H1 (cell line): ENCODE data around the gene NANOS3. TPM values are rescaled to one million over a fixed set of nuclear protein-coding genes. Genes with fewer than 3 reads are reported as not detected.

ENCODE experiments used
- CTCF ChIA-PET: fragments of 300-600 bp; sonication (Branson Sonifier 250); formaldehyde crosslinking; loops from one replicate; lab custom pipeline; 2021; ENCODE audit not compliant: partially characterized antibody; lab: Charles Lee
- POLR2A ChIA-PET: fragments of 300-600 bp; sonication (Branson Sonifier 250); formaldehyde crosslinking; loops from one replicate; lab custom pipeline; 2021; ENCODE audit warnings: inconsistent platforms; ENCODE audit not compliant: partially characterized antibody; lab: Charles Lee
- DNase-seq, 2 experiments: peaks; one replicate each; pipeline versions ENCODE4 v3.0.0 to v3.0.0-alpha.2; 2010 to 2022; ENCODE audit warnings: low spot score in 2 of 2, low read depth in 1 of 2, mixed read lengths in 1 of 2
- FAIRE-seq: peaks from 2 replicates; lab custom pipeline; 2011; peaks lifted over from hg19 to GRCh38; lab: Jason Lieb, UNC
- H2AFZ ChIP-seq: 2 replicates; pipeline ENCODE4 v1.8.1; 2012; ENCODE audit warnings: low read length, inconsistent platforms
- H2AK5ac ChIP-seq: 2 replicates; pipeline ENCODE4 v1.6.1; 2013; ENCODE audit warnings: low read depth, low read length
- H2BK120ac ChIP-seq: replicated peaks from 2 replicates; pipeline ENCODE3; 2013; ENCODE audit warnings: low read depth, low read length, inconsistent platforms
- H2BK12ac ChIP-seq: 2 replicates; pipeline ENCODE4 v1.6.1; 2013; ENCODE audit warnings: low read depth, low read length
- H2BK15ac ChIP-seq: 2 replicates; pipeline ENCODE4 v1.6.1; 2013; ENCODE audit warnings: low read length
- H2BK20ac ChIP-seq: 2 replicates; pipeline ENCODE4 v1.6.1; 2013; ENCODE audit warnings: low read length
- H2BK5ac ChIP-seq: 2 replicates; pipeline ENCODE4 v1.6.1; 2013; ENCODE audit warnings: low read depth, low read length
- H3K14ac ChIP-seq: 2 replicates; pipeline ENCODE4 v1.6.1; 2013; ENCODE audit warnings: inconsistent platforms; ENCODE audit not compliant: insufficient read length
- H3K18ac ChIP-seq: 2 replicates; pipeline ENCODE4 v1.6.1; 2013; ENCODE audit warnings: low read length; ENCODE audit errors: extremely low read depth
- H3K23ac ChIP-seq: 2 replicates; pipeline ENCODE4 v1.6.1; 2013; ENCODE audit warnings: inconsistent platforms; ENCODE audit not compliant: insufficient read length
- H3K23me2 ChIP-seq: 2 replicates; pipeline ENCODE4 v1.6.1; 2013; ENCODE audit warnings: low read depth, low read length
- H3K27ac ChIP-seq: 2 replicates; pipeline ENCODE4 v1.6.1; 2011; ENCODE audit warnings: low read depth, low read length, inconsistent platforms
- H3K27me3 ChIP-seq, 4 experiments: replicated peaks in 1 of 4; 1 replicate in 1 of 4; 2 replicates in 3 of 4; pipeline versions ENCODE4 v1.6.1 to v1.8.1; 2011 to 2013; ENCODE audit warnings: low read length in 3 of 4, mild to moderate bottlenecking in 3 of 4, inconsistent platforms in 2 of 4, mixed read lengths in 2 of 4, moderate library complexity in 1 of 4; ENCODE audit not compliant: control insufficient read depth in 3 of 4, insufficient read depth in 3 of 4; ENCODE audit errors: extremely low read depth in 1 of 4
- H3K36me3 ChIP-seq, 4 experiments: 2 replicates each; pipeline versions ENCODE4 v1.6.1 to v1.8.1; 2011 to 2013; ENCODE audit warnings: mild to moderate bottlenecking in 4 of 4, low read length in 3 of 4, moderate library complexity in 2 of 4, control low read depth in 1 of 4, inconsistent platforms in 1 of 4; ENCODE audit not compliant: insufficient read depth in 4 of 4, control insufficient read depth in 2 of 4
- H3K4ac ChIP-seq: replicated peaks from 2 replicates; pipeline ENCODE3; 2013; ENCODE audit warnings: low read length, low read depth, mixed read lengths, inconsistent platforms; ENCODE audit not compliant: insufficient read length
- H3K4me1 ChIP-seq, 4 experiments: replicated peaks in 1 of 4; 1 replicate in 1 of 4; 2 replicates in 3 of 4; pipeline versions ENCODE4 v1.6.1 to v1.8.1; 2011 to 2013; ENCODE audit warnings: low read length in 3 of 4, inconsistent platforms in 2 of 4, mixed read lengths in 1 of 4; ENCODE audit not compliant: insufficient read depth in 4 of 4, control insufficient read depth in 3 of 4
- H3K4me2 ChIP-seq, 2 experiments: 2 replicates each; pipeline versions ENCODE4 v1.6.1 to v1.8.1; 2011 to 2013; ENCODE audit warnings: low read depth in 2 of 2, low read length in 2 of 2, control low read depth in 1 of 2, inconsistent platforms in 1 of 2, mild to moderate bottlenecking in 1 of 2; ENCODE audit not compliant: insufficient read depth in 1 of 2
- H3K4me3 ChIP-seq, 4 experiments: fragments of 200-600, 300-600 bp in 1 of 4; sonication (generic), shearing (Covaris generic), sonication (Bioruptor Twin) in 1 of 4; 2 replicates each; pipeline versions ENCODE4 v1.5.1 to v1.8.1; 2011 to 2016; ENCODE audit warnings: low read length in 4 of 4, low read depth in 3 of 4, control low read depth in 2 of 4, inconsistent platforms in 2 of 4, mild to moderate bottlenecking in 2 of 4, mixed read lengths in 1 of 4, moderate library complexity in 1 of 4; ENCODE audit not compliant: insufficient read depth in 2 of 4; ENCODE audit errors: extremely low read depth in 1 of 4
- H3K56ac ChIP-seq: replicated peaks from 2 replicates; pipeline ENCODE3; 2013; ENCODE audit warnings: low read depth, mild to moderate bottlenecking, mixed read lengths, low read length, inconsistent platforms; ENCODE audit not compliant: insufficient read length
- H3K79me1 ChIP-seq: 2 replicates; pipeline ENCODE4 v1.6.1; 2013; ENCODE audit warnings: low read depth, low read length, control low read depth
- H3K79me2 ChIP-seq, 2 experiments: 2 replicates each; pipeline versions ENCODE4 v1.6.1 to v1.8.1; 2012 to 2013; ENCODE audit warnings: low read length in 2 of 2, mild to moderate bottlenecking in 2 of 2, inconsistent platforms in 1 of 2; ENCODE audit not compliant: insufficient read depth in 2 of 2, control insufficient read depth in 1 of 2
- H3K9ac ChIP-seq, 4 experiments: replicated peaks in 1 of 4; 1 replicate in 1 of 4; 2 replicates in 3 of 4; pipeline versions ENCODE4 v1.6.1 to v1.8.1; 2011 to 2013; ENCODE audit warnings: low read depth in 3 of 4, low read length in 3 of 4, control low read depth in 2 of 4, mild to moderate bottlenecking in 2 of 4, moderate library complexity in 2 of 4, inconsistent platforms in 1 of 4; ENCODE audit errors: extremely low read depth in 1 of 4
- H3K9me3 ChIP-seq, 2 experiments: 2 replicates each; pipeline versions ENCODE4 v1.6.1 to v1.8.1; 2012 to 2013; ENCODE audit warnings: mild to moderate bottlenecking in 2 of 2, moderate library complexity in 2 of 2, control low read depth in 1 of 2, inconsistent platforms in 1 of 2, low read depth in 1 of 2, low read length in 1 of 2, mixed read lengths in 1 of 2; ENCODE audit not compliant: insufficient read depth in 2 of 2
- H4K20me1 ChIP-seq, 2 experiments: replicated peaks in 1 of 2; 2 replicates each; pipeline versions ENCODE3 to v1.8.1; 2011 to 2013; ENCODE audit warnings: inconsistent platforms in 2 of 2, low read length in 2 of 2, mild to moderate bottlenecking in 1 of 2; ENCODE audit not compliant: insufficient read depth in 2 of 2, control insufficient read depth in 1 of 2
- H4K5ac ChIP-seq: 2 replicates; pipeline ENCODE4 v1.6.1; 2013; ENCODE audit warnings: low read length, low read depth, mixed read lengths, inconsistent platforms; ENCODE audit not compliant: insufficient read length
- H4K8ac ChIP-seq: 2 replicates; pipeline ENCODE4 v1.8.0; 2013; ENCODE audit warnings: mild to moderate bottlenecking, moderate library complexity, low read length, inconsistent platforms; ENCODE audit not compliant: insufficient read depth; ENCODE audit errors: extremely low read depth
- H4K91ac ChIP-seq: replicated peaks from 2 replicates; pipeline ENCODE3; 2013; ENCODE audit warnings: low read length, mixed read lengths, inconsistent platforms; ENCODE audit not compliant: insufficient read length
- E2F6 ChIP-seq: IDR thresholded peaks from 2 replicates; pipeline ENCODE4 v1.6.1; 2012; ENCODE audit warnings: inconsistent platforms
- HDAC2 ChIP-seq, 2 experiments: fragments of 300-600 bp in 1 of 2; sonication (generic) in 1 of 2; IDR thresholded peaks; 2 replicates each; pipeline ENCODE4 v1.6.1; 2011 to 2012; ENCODE audit warnings: low read depth in 2 of 2, low read length in 2 of 2, mild to moderate bottlenecking in 2 of 2, moderate library complexity in 2 of 2, borderline replicate concordance in 1 of 2, inconsistent platforms in 1 of 2
- KDM1A ChIP-seq: fragments of 200-600, 300-600 bp; sonication (generic); IDR thresholded peaks from 2 replicates; pipeline ENCODE4 v1.7.1; 2016; ENCODE audit warnings: mild to moderate bottlenecking, low read length, borderline replicate concordance
- POLR2A ChIP-seq, 2 experiments: IDR thresholded peaks; 1 replicate in 1 of 2; 2 replicates in 1 of 2; pipeline ENCODE4 v1.6.1; 2011; ENCODE audit warnings: low read depth in 2 of 2, low read length in 2 of 2, mild to moderate bottlenecking in 2 of 2; ENCODE audit errors: control extremely low read depth in 1 of 2
- SRF ChIP-seq: IDR thresholded peaks from 2 replicates; pipeline ENCODE4 v1.6.1; 2011; ENCODE audit warnings: mild to moderate bottlenecking, low read depth, low read length, moderate library complexity
- WGBS, 2 experiments: shearing (Covaris generic) in 1 of 2; methylation state at CpG; one replicate each; pipeline versions ENCODE4 v1.1.6 to v1.1.7; 2013 to 2015; ENCODE audit warnings: low lambda C conversion rate in 2 of 2, mixed read lengths in 2 of 2, inconsistent platforms in 1 of 2, low coverage in 1 of 2, missing lambda C conversion rate in 1 of 2; ENCODE audit not compliant: insufficient replicate concordance in 2 of 2, insufficient coverage in 1 of 2, insufficient read length in 1 of 2; ENCODE audit errors: extremely low coverage in 1 of 2, missing lambda C conversion rate in 1 of 2; 5-methylcytosine and 5-hydroxymethylcytosine counted together
- polyA plus RNA-seq, 7 experiments: library from polyadenylated mRNA; depleted of rRNA in 3 of 7; stranded (reverse) in 5 of 7; unstranded in 2 of 7; fragments of >200 nt in 5 of 7; fragments of 200-250 nt in 2 of 7; gene quantifications; 1 replicate in 5 of 7; 2 replicates in 1 of 7; 4 replicates in 1 of 7; pipeline versions ENCODE4 v1.2.1 to v1.2.3, GENCODE V29; 2011 to 2013; ENCODE audit warnings: missing spikeins in 2 of 7, mixed read lengths in 2 of 7
- total RNA-seq: library from RNA; stranded (reverse); fragmentation: NEBNext Ultra II Directional; extraction: Animal tissue kit (Norgen Biotek cat#: 25700); gene quantifications from 2 replicates; pipeline ENCODE4 v1.2.1, GENCODE V29; 2021

The NANOS3 gene
- total and polyA plus RNA-seq, 2 of the 8 experiments (the other 6 are each of a cell fraction or from before 2014, with no cell fraction given), result 0.62 TPM; not detected in 1

GRCh38 chr19:13843104-13843921 lies 33.6 kb upstream of the NANOS3 start:
- no peak overlapping the region for H3K4ac ChIP-seq
- no peaks in the 10 kb centered on the region for H3K79me1 ChIP-seq
- peaks cover 1 to 5% of the 10 kb centered on the region in 2 experiments for H4K20me1 ChIP-seq
- H2BK20ac ChIP-seq, result 0 out of 2 replicates have a peak overlapping the region, but pooled peaks have one; percentile 48
- no peak overlapping the region for H3K27ac ChIP-seq
- H3K79me2 ChIP-seq, result peaks cover 0 to 3% of the 10 kb centered on the region in 2 experiments; a peak in 2 of 4 replicates
- H2AK5ac ChIP-seq, result peak overlapping the region; percentile 86; the same call in 1 of the 2 replicates
- H2AFZ ChIP-seq, result 0 out of 2 replicates have a peak overlapping the region, but pooled peaks have one; percentile 7
- H3K36me3 ChIP-seq, result no peaks in the 10 kb centered on the region
- no peak for FAIRE-seq
- H3K56ac ChIP-seq, result no peak overlapping the region
- no peaks in the 10 kb centered on the region for H3K27me3 ChIP-seq
- peaks cover 18% of the 10 kb centered on the region; the same call in 1 of the 2 replicates for H3K23me2 ChIP-seq
- no peak overlapping the region for H3K23ac ChIP-seq
- H3K4me3 ChIP-seq, result peak overlapping the region in 3 of 4 experiments; percentile 34 to 74 (median 69); a peak in 6 of 8 replicates
- H3K4me1 ChIP-seq, result peaks cover 0 to 44% (median 36%) of the 10 kb centered on the region in 4 experiments; a peak in 6 of 7 replicates
- peak overlapping the region; percentile 71 for H4K5ac ChIP-seq
- peak overlapping the region; percentile 90 for H3K18ac ChIP-seq
- WGBS, 2 experiments, result 42% methylated on average over 18 of the region's 24 CpGs; no CpG with 5 or more reads in 1 of the 2 experiments
- peak in 1 of 2 experiments; percentile 68 for DNase-seq
- H3K14ac ChIP-seq, result no peak overlapping the region
- H4K8ac ChIP-seq, result peak overlapping the region; percentile 87; the same call in 1 of the 2 replicates
- H4K91ac ChIP-seq, result peak overlapping the region; percentile 87
- H3K9me3 ChIP-seq, result no peaks in the 10 kb centered on the region
- H3K9ac ChIP-seq, result 0 out of 7 replicates have a peak overlapping the region, but pooled peaks of 1 of the 4 experiments have one; percentile 6
- peak overlapping the region; percentile 95; the same call in 1 of the 2 replicates for H2BK12ac ChIP-seq
- TF ChIP-seq SRF (no peak), KDM1A (peak; percentile 98), HDAC2 (IDR thresholded peaks at IDR 0.05; ENCODE audit: borderline replicate concordance in 1 of 2, low read depth in 2 of 2, low read length in 2 of 2) (peak in 1 of 2 experiments; percentile 83; a peak in 1 of 4 replicates), E2F6 (0 out of 2 replicates have a peak, but pooled peaks have one; percentile 37), POLR2A (IDR thresholded peaks at IDR 0.05; ENCODE audit: control extremely low read depth in 1 of 2, low read depth in 2 of 2, low read length in 2 of 2) (no peak)
- H2BK15ac ChIP-seq, result peak overlapping the region; percentile 61; the same call in 1 of the 2 replicates
- peak overlapping the region; percentile 81; the same call in 1 of the 2 replicates for H2BK5ac ChIP-seq
- ChIA-PET POLR2A (interaction anchor here (1.0 to 1.1 kb wide), 3 partner anchors 9 to 48 kb away, joined by 3 to 5 read pairs (median 4); partner anchors contain the start of gene ZSWIM4), CTCF (interaction anchor here (1.6 kb wide), 1 partner anchor 19 kb away, joined by 5 read pairs; no protein-coding TSS in a partner anchor)
- peak overlapping the region; percentile 18 for H2BK120ac ChIP-seq
- H3K4me2 ChIP-seq, result peak overlapping the region; percentile 67 to 79
